ENCODE measurements around the gene IL36A. TPM values are rescaled to one million over a fixed set of nuclear protein-coding genes. Genes with fewer than 3 reads are reported as not detected.

IL36A gene
- total RNA-seq, 3 donors from 2014 or later = not detected

DNA sequence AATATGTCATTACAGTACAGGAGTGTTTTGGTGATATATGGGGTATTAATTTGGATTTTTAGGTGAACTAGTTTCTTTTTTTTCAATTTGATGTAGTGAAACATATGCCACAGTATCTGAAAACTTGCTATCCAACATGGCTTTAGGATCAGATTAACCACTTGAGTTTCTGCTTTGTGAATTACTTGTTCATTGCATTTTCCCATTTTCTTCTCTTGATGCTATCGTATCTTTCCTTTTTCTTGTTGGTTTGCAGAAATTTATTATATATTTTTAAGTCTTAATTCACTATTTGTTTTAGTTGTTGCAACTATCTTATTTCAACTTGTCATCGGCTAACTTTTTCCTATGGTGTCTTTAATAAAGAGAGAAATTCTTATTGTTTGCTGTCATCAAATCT is 8.8 kb downstream of the IL36A start:
- no peaks in the 10 kb centered on the region for H3K9me3 ChIP-seq
- no peaks in the 10 kb centered on the region for H3K36me3 ChIP-seq (ENCODE audit: low read depth)
- H3K4me3 ChIP-seq = no peak overlapping the region
- no peak for ATAC-seq
- no peaks in the 10 kb centered on the region for H3K4me1 ChIP-seq (ENCODE audit: low read depth)
- DNase-seq = no peak
- no peak for TF ChIP-seq CTCF (IDR thresholded peaks at IDR 0.05)
- intact Hi-C loops (cut with DNase I, micrococcal nuclease) = no loop called here

GRCh38 chr2:113015042-113015441 is 9.8 kb downstream of the IL36A start:
- ATAC-seq = no peak
- no peak for TF ChIP-seq CTCF (IDR thresholded peaks at IDR 0.05)
- Histone ChIP-seq H3K9me3 (no peaks in the 10 kb centered on the region), H3K36me3 (ENCODE audit: low read depth) (no peaks in the 10 kb centered on the region), H3K4me1 (ENCODE audit: low read depth) (no peaks in the 10 kb centered on the region), H3K4me3 (no peak overlapping the region)
- intact Hi-C loops (cut with DNase I, micrococcal nuclease) = no loop called here
- DNase-seq = no peak

- DNase-seq (no peak), ATAC-seq (no peak)
- H3K36me3 ChIP-seq (ENCODE audit: low read depth) = no peaks in the 10 kb centered on the region
- no peak overlapping the region for H3K4me3 ChIP-seq
- no peaks in the 10 kb centered on the region for H3K9me3 ChIP-seq
- no peak for TF ChIP-seq CTCF (IDR thresholded peaks at IDR 0.05)
- no peaks in the 10 kb centered on the region for H3K4me1 ChIP-seq (ENCODE audit: low read depth)
- intact Hi-C loops (cut with DNase I, micrococcal nuclease) = no loop called here
These were observed 10.4 kb downstream of the IL36A start for GRCh38 chr2:113015655-113016054.

GRCh38 chr2:113018509-113018908 is 13.2 kb downstream of the IL36A start:
- ATAC-seq (no peak), DNase-seq (no peak)
- no peak for TF ChIP-seq CTCF (IDR thresholded peaks at IDR 0.05)
- Histone ChIP-seq H3K36me3 (ENCODE audit: low read depth) (no peaks in the 10 kb centered on the region), H3K4me3 (no peak overlapping the region), H3K4me1 (ENCODE audit: low read depth) (no peaks in the 10 kb centered on the region), H3K9me3 (no peaks in the 10 kb centered on the region)
- intact Hi-C loops (cut with DNase I, micrococcal nuclease) = no loop called here

GRCh38 chr2:113021312-113021711 is 16.1 kb downstream of the IL36A start:
- intact Hi-C loops (cut with DNase I, micrococcal nuclease) = no loop called here

More at GRCh38 chr2:113021312-113021711, 16.1 kb downstream of the IL36A start:
- no peak for TF ChIP-seq CTCF (IDR thresholded peaks at IDR 0.05)
- no peak for DNase-seq
- no peaks in the 10 kb centered on the region for H3K36me3 ChIP-seq (ENCODE audit: low read depth)
- no peak for ATAC-seq
- H3K9me3 ChIP-seq = no peaks in the 10 kb centered on the region
- H3K4me1 ChIP-seq (ENCODE audit: low read depth) = no peaks in the 10 kb centered on the region
- no peak overlapping the region for H3K4me3 ChIP-seq
